GM12878 (cell line): ENCODE measurements around the gene DPF3. TPM values are rescaled to one million over a fixed set of nuclear protein-coding genes. Genes with fewer than 3 reads are reported as not detected.

Experiments used
- ATAC-seq: fragments of 200-7000 bp; cut with Tn5 transposase; 3 replicates; pipeline ENCODE4 v1.9.1; 2020; ENCODE audit warnings: mild to moderate bottlenecking, moderate library complexity
- BruUV-seq: library from RNA; stranded (reverse); fragments of 400-500 nt; replicated peaks from 2 replicates; lab custom pipeline; 2021; lab: Mats Ljungman, UMichigan
- CTCF ChIA-PET: fragments of 300-600 bp; sonication (Branson Sonifier 250); formaldehyde crosslinking; extraction: SDS; loops from one replicate; lab custom pipeline; 2021; ENCODE audit warnings: inconsistent platforms; lab: Yijun Ruan, JAX
- POLR2A ChIA-PET: fragments of 350-600 bp; formaldehyde crosslinking; extraction: SDS; loops from one replicate; lab custom pipeline; 2021; ENCODE audit warnings: inconsistent platforms; lab: Charles Lee
- RAD21 ChIA-PET: fragments of 300-600 bp; sonication (Branson Sonifier 250); formaldehyde crosslinking; loops from one replicate; lab custom pipeline; 2023; ENCODE audit warnings: antibody characterized with exemption; ENCODE audit not compliant: unreplicated experiment; lab: Charles Lee
- SMC1A ChIA-PET: fragments of 300-600 bp; sonication (Branson Sonifier 250); formaldehyde crosslinking; loops from one replicate; lab custom pipeline; 2023; ENCODE audit not compliant: unreplicated experiment, uncharacterized antibody; lab: Charles Lee
- DNase-seq: peaks from one replicate; pipeline ENCODE4 v3.0.0-alpha.2; 2011; ENCODE audit warnings: low read depth, low spot score
- FAIRE-seq: peaks from 3 replicates; lab custom pipeline; 2011; peaks lifted over from hg19 to GRCh38; lab: Jason Lieb, UNC
- H2AFZ ChIP-seq: 2 replicates; pipeline ENCODE4 v1.6.0; 2011; ENCODE audit warnings: low read depth, low read length, control low read depth; ENCODE audit not compliant: control insufficient read depth
- H3K27ac ChIP-seq: 2 replicates; pipeline ENCODE4 v1.5.1; 2011; ENCODE audit warnings: control low read depth; ENCODE audit not compliant: control insufficient read depth, insufficient read depth
- H3K27me3 ChIP-seq, 2 experiments: replicated peaks in 1 of 2; 2 replicates each; pipeline versions ENCODE4 v1.6.0 to v1.6.1; 2011; ENCODE audit warnings: low read length in 1 of 2; ENCODE audit not compliant: control insufficient read depth in 2 of 2, insufficient read depth in 2 of 2
- H3K36me3 ChIP-seq, 2 experiments: 2 replicates each; pipeline ENCODE4 v1.5.1; 2011; ENCODE audit warnings: low read length in 1 of 2; ENCODE audit not compliant: control insufficient read depth in 2 of 2, insufficient read depth in 2 of 2
- H3K4me1 ChIP-seq: 2 replicates; pipeline ENCODE4 v1.6.1; 2011; ENCODE audit warnings: mild to moderate bottlenecking, low read length, moderate library complexity, mixed read lengths; ENCODE audit not compliant: control insufficient read depth, insufficient read depth
- H3K4me2 ChIP-seq: 2 replicates; pipeline ENCODE4 v1.6.0; 2011; ENCODE audit warnings: control low read depth; ENCODE audit not compliant: control insufficient read depth, insufficient read depth
- H3K4me3 ChIP-seq: fragments of 200-600 bp; sonication (generic); 2 replicates; pipeline ENCODE4 v1.5.1; 2016
- H3K79me2 ChIP-seq: 2 replicates; pipeline ENCODE4 v1.6.0; 2011; ENCODE audit warnings: low read length; ENCODE audit not compliant: control insufficient read depth, insufficient read depth
- H3K9ac ChIP-seq: 2 replicates; pipeline ENCODE4 v1.8.0; 2011; ENCODE audit warnings: low read length, control low read depth, mixed read lengths; ENCODE audit not compliant: control insufficient read depth, insufficient read depth
- H3K9me3 ChIP-seq: replicated peaks from 3 replicates; pipeline ENCODE4 v1.5.1; 2011; ENCODE audit warnings: mild to moderate bottlenecking, low read length; ENCODE audit not compliant: control insufficient read depth, insufficient read depth
- H4K20me1 ChIP-seq: 2 replicates; pipeline ENCODE4 v1.6.0; 2011; ENCODE audit not compliant: control insufficient read depth, insufficient read depth
- ETV6 ChIP-seq, 2 experiments: fragments of 450-650 bp in 1 of 2; IDR thresholded peaks in 1 of 2; conservative IDR thresholded peaks in 1 of 2; 2 replicates each; pipeline ENCODE4 v1.6.1; 2014; ENCODE audit warnings: antibody characterized with exemption in 1 of 2, borderline replicate concordance in 1 of 2, low read depth in 1 of 2, mild to moderate bottlenecking in 1 of 2, moderate library complexity in 1 of 2
- FOXM1 ChIP-seq: IDR thresholded peaks from 2 replicates; pipeline ENCODE4 v1.6.1; 2012; ENCODE audit warnings: low read depth, mild to moderate bottlenecking, inconsistent platforms, low read length, moderate library complexity
- NFYB ChIP-seq: IDR thresholded peaks from 2 replicates; pipeline ENCODE4 v1.6.1; 2011; ENCODE audit warnings: low read depth, mild to moderate bottlenecking, low read length, improper control_type of control experiment, moderate library complexity; ENCODE audit not compliant: insufficient read depth
- ZBTB11 ChIP-seq: fragments of 450-650 bp; formaldehyde crosslinking; IDR thresholded peaks from 2 replicates; pipeline ENCODE4 v1.5.0; 2022; ENCODE audit warnings: mild to moderate bottlenecking, missing genetic modification characterization
- ZNF687 ChIP-seq: fragments of 450-650 bp; IDR thresholded peaks from 2 replicates; pipeline ENCODE4 v1.6.1; 2017; ENCODE audit warnings: mild to moderate bottlenecking, moderate library complexity
- WGBS: methylation state at CpG from one replicate; pipeline ENCODE4 v1.1.6; 2016; ENCODE audit warnings: low lambda C conversion rate; ENCODE audit not compliant: insufficient replicate concordance, insufficient coverage; ENCODE audit errors: missing lambda C conversion rate; 5-methylcytosine and 5-hydroxymethylcytosine counted together
- in situ Hi-C: fragments of 300-500 bp; cut with MboI; formaldehyde crosslinking; loops from 9 replicates; pipeline ENCODE4 v1.14.3; 2018; ENCODE audit warnings: mixed read lengths
- intact Hi-C: fragments of 100-400 bp; cut with micrococcal nuclease; formaldehyde crosslinking; loops from one replicate; pipeline ENCODE4 v1.14.2; 2022; ENCODE audit not compliant: unreplicated experiment
- polyA plus RNA-seq, 11 experiments: library from polyadenylated mRNA; depleted of rRNA in 4 of 11; unstranded in 6 of 11; stranded (reverse) in 5 of 11; fragments of >200 nt; fragmentation: Nextera tagmentation in 4 of 11; fragmentation: Illumina TruSeq in 1 of 11; extraction: Ambion mirVana in 4 of 11; extraction: Trizol in 1 of 11; gene quantifications; 1 replicate in 1 of 11; 2 replicates in 10 of 11; pipeline versions ENCODE4 v1.2.1 to v1.2.3, GENCODE V29; 2011 to 2016; ENCODE audit warnings: inconsistent platforms in 2 of 11, missing spikeins in 2 of 11, low read depth in 1 of 11
- total RNA-seq, 4 experiments: library from RNA; depleted of rRNA in 3 of 4; stranded (reverse); fragments of >200 nt in 3 of 4; fragmentation: Illumina TruSeq in 1 of 4; extraction: Trizol in 1 of 4; gene quantifications; 2 replicates each; pipeline versions ENCODE4 v1.2.1 to v1.2.3, GENCODE V29; 2013 to 2021

The DPF3 gene
- total and polyA plus RNA-seq, 10 of the 15 experiments (the other 5 are each of a cell fraction or from before 2014, with no cell fraction given), result 0.69 to 8.0 (median 2.2) TPM

- Histone ChIP-seq H3K4me2 (no peak overlapping the region), H3K36me3 (no peaks in the 10 kb centered on the region), H4K20me1 (no peaks in the 10 kb centered on the region), H3K9ac (no peak overlapping the region), H3K4me1 (no peaks in the 10 kb centered on the region), H3K4me3 (no peak overlapping the region), H3K27ac (no peak overlapping the region), H2AFZ (no peak overlapping the region), H3K79me2 (no peaks in the 10 kb centered on the region), H3K27me3 (no peaks in the 10 kb centered on the region; a peak in 1 of 4 replicates), H3K9me3 (no peaks in the 10 kb centered on the region)
- FAIRE-seq (no peak), ATAC-seq (no peak), DNase-seq (no peak)
- ChIA-PET CTCF (no interaction called here), POLR2A (no interaction called here), RAD21 (no interaction called here), SMC1A (no interaction called here)
- intact Hi-C loops (no loop called here), in situ Hi-C loops (no loop called here)
- 63% methylated on average over 10 of the region's 11 CpGs for WGBS
- no peak for TF ChIP-seq ZBTB11 (CRISPR knock-in tag)
- no peak for TF ChIP-seq ETV6 (conservative IDR thresholded peaks at IDR 0.05 in 1 of 2, IDR thresholded peaks at IDR 0.05 in 1 of 2; ENCODE audit: borderline replicate concordance in 1 of 2, low read depth in 1 of 2)
- BruUV-seq, result no TSS peak
Observed at GRCh38 chr14:72614891-72615415, 278.9 kb downstream of the DPF3 start.

GRCh38 chr14:72614365-72614764 is 279.5 kb downstream of the DPF3 start:
- intact Hi-C loops, result no loop called here
- Histone ChIP-seq H3K27ac (no peak overlapping the region), H3K9me3 (no peaks in the 10 kb centered on the region), H3K4me1 (no peaks in the 10 kb centered on the region), H2AFZ (no peak overlapping the region), H3K36me3 (no peaks in the 10 kb centered on the region), H3K27me3 (no peaks in the 10 kb centered on the region; a peak in 1 of 4 replicates), H3K4me2 (no peak overlapping the region), H3K79me2 (no peaks in the 10 kb centered on the region), H4K20me1 (no peaks in the 10 kb centered on the region), H3K9ac (no peak overlapping the region), H3K4me3 (no peak overlapping the region)
- in situ Hi-C loops, result no loop called here
- FAIRE-seq (no peak), ATAC-seq (no peak), DNase-seq (no peak)
- BruUV-seq, result no TSS peak
- CTCF ChIA-PET, result interaction anchor here (0.9 to 1.3 kb wide), 2 partner anchors 73 to 290 kb away, joined by 3 read pairs; no protein-coding TSS in a partner anchor
- SMC1A ChIA-PET, result no interaction called here
- WGBS, result 18% methylated on average over 3 of the region's 3 CpGs
- RAD21 ChIA-PET, result no interaction called here
- POLR2A ChIA-PET, result no interaction called here
- TF ChIP-seq FOXM1 (no peak), ZNF687 (no peak), NFYB (no peak)
